Stimulated activated memory B cell treated with anti-CD40 and anti-IgM and Interleukin-4, amounts not matched to agents 10 μg/mL and 1 μg/mL and 100 μg/mL, for 72 hours (primary cell): ENCODE data around the gene RUNX2.
A peak's percentile ranks its signal among the peaks of the same experiment; 100 is the strongest.

ENCODE experiments used
- ATAC-seq: fragments of 150-1000 bp; cut with Tn5 transposase; 2 replicates; pipeline ENCODE4 v1.10.0; 2021
- H3K27ac Mint-ChIP-seq: one replicate; pipeline ENCODE4 v1.8.0; 2022; ENCODE audit warnings: mild to moderate bottlenecking, mixed read lengths
- H3K27me3 Mint-ChIP-seq: one replicate; pipeline ENCODE4 v1.8.0; 2022; ENCODE audit warnings: mixed read lengths
- H3K36me3 Mint-ChIP-seq: one replicate; pipeline ENCODE4 v1.8.0; 2022; ENCODE audit warnings: mixed read lengths
- H3K4me1 Mint-ChIP-seq: one replicate; pipeline ENCODE4 v1.8.0; 2022; ENCODE audit warnings: mixed read lengths
- H3K4me3 Mint-ChIP-seq: one replicate; pipeline ENCODE4 v1.8.0; 2022; ENCODE audit warnings: mild to moderate bottlenecking, moderate library complexity, mixed read lengths
- H3K9me3 Mint-ChIP-seq: one replicate; pipeline ENCODE4 v1.8.0; 2022; ENCODE audit warnings: mixed read lengths

Gene RUNX2

DNA sequence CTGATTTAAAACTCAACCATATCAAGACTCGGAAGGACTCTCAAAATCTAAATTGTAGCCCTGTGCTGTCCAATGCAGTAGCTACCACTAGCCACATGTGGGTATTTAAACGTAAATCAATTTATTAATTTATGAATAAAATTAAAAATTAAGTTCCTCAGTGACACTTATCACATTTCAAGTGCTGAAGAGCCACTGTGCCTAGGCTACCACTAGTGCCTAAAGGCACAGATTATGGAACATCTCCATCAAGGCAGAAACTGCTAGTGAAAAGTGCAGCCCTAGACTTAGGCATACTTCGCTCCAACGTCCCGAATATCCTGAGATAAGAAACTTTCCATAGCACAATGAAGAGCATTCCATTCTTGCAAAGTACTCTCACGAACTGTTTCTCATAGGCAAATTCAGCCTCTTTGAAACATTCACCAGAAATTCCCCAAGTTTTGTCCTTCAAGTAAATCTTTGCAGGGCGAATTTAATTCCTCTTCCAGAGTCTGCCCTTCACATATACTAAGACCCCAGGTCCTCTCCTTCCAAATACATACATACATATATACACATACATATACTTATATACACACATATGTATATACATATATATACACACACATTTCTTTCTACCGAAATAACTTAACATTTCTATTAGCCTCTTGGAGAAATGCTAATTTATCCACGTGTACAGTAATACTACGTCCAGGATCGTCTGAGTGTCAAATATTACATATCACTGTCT, 48.3 kb downstream of the RUNX2 start:
- Mint-ChIP-seq H3K36me3 (no peaks in the 10 kb centered on the region), H3K9me3 (no peaks in the 10 kb centered on the region), H3K4me3 (peak overlapping the region; percentile 88), H3K27ac (peak overlapping the region; percentile 94), H3K4me1 (peaks cover 23% of the 10 kb centered on the region), H3K27me3 (no peaks in the 10 kb centered on the region)
- ATAC-seq, result no peak

DNA sequence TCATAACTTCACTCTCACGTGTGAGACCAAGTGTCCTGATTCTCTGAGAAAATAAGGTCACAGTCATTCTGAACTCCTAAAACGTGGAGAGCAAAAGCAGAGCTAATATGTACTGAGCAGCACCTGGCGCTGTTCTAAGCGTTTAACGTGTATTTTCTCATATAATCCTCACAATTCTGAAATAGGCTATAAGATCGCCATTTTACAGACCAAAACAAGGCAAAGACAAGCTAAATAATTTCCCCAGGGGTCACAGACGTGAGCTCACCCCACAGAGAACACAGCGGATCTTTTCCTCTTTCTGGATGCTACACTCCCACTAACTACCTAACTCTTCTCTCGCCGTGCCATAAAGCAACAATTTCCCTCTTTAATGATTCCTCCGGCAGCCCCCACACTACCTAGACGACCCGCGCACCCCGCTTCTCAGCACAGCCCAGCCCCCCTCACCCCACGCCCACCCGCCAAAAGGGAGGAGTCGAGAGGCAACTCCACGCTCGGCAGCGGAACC, 49.0 kb downstream of the RUNX2 start:
- H3K9me3 Mint-ChIP-seq, result no peaks in the 10 kb centered on the region
- H3K4me1 Mint-ChIP-seq, result peaks cover 23% of the 10 kb centered on the region
- ATAC-seq, result no peak
- H3K27me3 Mint-ChIP-seq, result no peaks in the 10 kb centered on the region
- peak overlapping the region; percentile 94 for H3K27ac Mint-ChIP-seq
- H3K36me3 Mint-ChIP-seq, result no peaks in the 10 kb centered on the region
- peak overlapping the region; percentile 88 for H3K4me3 Mint-ChIP-seq

DNA sequence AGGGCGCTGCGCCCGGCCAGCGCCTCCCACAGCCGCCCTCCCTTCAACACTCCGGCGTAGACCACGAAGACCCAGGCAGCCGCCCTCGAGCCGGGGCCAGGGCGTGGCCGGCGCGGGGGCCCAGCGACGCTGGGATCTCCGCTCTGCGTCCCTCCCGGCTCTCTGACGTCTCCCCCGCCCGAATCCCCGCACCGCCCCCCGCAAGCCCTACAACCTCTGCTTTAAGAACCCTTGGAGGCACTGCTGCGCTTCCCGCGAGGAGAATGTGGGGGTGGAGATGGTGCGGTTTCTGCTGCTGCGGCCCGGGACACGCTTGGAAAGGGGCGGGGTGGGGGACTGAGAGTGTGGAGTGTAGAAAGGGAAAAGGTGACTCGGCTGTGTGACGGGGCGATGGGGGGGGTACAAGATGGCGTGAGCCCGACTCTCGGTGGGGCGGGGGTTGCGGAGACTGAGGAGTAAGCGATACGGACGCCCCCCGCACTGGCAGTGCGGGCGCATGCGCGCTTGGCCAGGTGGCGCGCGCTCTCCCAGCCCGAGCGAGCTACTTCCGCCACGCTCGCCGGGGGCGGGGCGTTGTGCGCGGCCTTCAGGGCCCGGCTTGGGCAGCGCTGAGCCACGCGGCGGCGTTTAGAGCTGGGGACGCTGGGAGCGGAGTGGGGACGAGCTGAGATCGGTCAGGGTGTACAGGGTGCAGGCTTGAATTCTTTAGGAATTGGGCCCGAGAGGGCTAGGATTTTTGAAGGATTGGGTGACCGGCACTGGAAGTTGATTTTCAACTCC, 49.6 kb downstream of the RUNX2 start, which contains the start of gene SUPT3H:
SUPT3H (minus strand) TSS at position 381 of the 780 bp plus-strand sequence.
- no peaks in the 10 kb centered on the region for H3K36me3 Mint-ChIP-seq

DNA sequence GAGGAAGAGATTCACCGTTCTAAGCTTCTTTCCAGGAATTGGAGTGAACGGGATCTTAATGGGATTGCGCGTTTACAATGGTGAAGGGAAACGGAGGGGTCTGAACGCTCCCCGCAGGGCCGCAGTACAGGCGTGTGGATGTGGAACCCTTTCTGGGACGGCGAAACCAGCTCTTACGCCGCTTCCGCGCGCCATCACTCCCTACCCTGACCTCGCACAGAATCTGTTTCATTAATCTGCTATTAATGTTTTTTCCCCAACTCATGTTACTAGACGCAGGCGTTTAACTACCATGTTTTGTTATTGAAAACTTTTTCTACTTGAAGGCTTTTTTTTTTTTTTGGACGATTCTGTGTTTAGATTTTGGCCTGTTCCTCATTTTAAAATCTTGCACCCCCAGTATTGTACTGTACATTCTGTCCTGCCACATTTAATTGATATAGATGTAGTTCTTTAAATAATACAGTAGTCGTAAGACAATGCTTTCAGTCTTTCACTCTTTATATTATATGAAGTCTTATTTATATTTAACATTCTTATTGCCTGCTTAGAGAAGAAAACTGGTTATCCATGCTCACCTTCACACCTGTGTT, 50.3 kb downstream of the RUNX2 start:
- Mint-ChIP-seq H3K4me3 (peak overlapping the region; percentile 88), H3K9me3 (no peaks in the 10 kb centered on the region), H3K36me3 (no peaks in the 10 kb centered on the region), H3K4me1 (peaks cover 23% of the 10 kb centered on the region), H3K27ac (peak overlapping the region; percentile 94), H3K27me3 (no peaks in the 10 kb centered on the region)
- ATAC-seq, result peak; percentile 42

More for the DNA sequence above, 49.6 kb downstream of the RUNX2 start, which contains the start of gene SUPT3H:
- peak; percentile 94 for ATAC-seq
- Mint-ChIP-seq H3K4me3 (peak within 1 kb of the TSS; percentile 88), H3K27ac (peak within 1 kb of the TSS; percentile 94), H3K27me3 (no peaks in the 10 kb centered on the region), H3K4me1 (peaks cover 23% of the 10 kb centered on the region), H3K9me3 (no peaks in the 10 kb centered on the region)

DNA sequence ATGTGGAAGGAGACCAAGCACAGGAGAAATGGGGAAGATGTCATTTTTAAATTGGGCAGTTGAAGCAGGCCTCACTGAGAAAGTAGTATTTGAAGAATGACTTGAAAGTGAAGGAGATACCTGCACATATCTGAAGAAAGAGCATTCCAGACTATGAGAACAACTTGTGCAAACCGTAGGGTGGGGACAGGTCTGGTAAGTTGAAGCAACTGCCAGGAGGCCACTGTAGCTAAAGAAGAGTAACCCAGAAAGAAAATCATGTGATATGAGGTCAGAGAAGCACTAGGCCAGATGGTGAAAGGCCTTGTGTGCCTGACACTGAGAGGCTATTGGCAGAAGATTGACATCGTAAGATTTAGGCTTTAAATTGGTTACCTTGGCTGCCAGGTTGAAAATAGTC, 54.3 kb downstream of the RUNX2 start:
- H3K36me3 Mint-ChIP-seq, result no peaks in the 10 kb centered on the region
- no peak overlapping the region for H3K4me3 Mint-ChIP-seq
- H3K27ac Mint-ChIP-seq, result no peak overlapping the region
- H3K9me3 Mint-ChIP-seq, result no peaks in the 10 kb centered on the region
- H3K27me3 Mint-ChIP-seq, result peaks cover 14% of the 10 kb centered on the region
- no peak for ATAC-seq
- peaks cover 15% of the 10 kb centered on the region for H3K4me1 Mint-ChIP-seq

DNA sequence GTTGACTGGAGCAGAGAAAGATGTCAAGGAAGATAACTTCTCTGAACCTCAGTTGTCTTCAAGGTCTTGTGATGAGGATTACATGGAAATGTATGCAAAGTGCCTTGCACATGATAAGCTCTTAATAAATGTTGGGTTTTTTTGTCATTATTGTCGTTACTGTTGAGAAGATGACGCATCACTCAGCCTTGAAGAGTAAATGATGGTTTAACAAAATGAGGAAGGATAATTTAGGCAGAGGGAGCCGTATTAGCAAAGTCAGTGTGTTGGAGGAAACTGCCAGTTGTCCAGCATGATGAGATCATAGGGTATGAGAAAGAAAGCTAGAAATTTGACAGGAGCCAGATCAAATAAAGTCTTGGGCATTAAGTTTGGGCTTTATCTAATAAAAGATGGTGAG, 58.4 kb downstream of the RUNX2 start:
- H3K9me3 Mint-ChIP-seq, result no peaks in the 10 kb centered on the region
- no peaks in the 10 kb centered on the region for H3K36me3 Mint-ChIP-seq
- H3K4me3 Mint-ChIP-seq, result no peak overlapping the region
- no peak overlapping the region for H3K27ac Mint-ChIP-seq
- H3K4me1 Mint-ChIP-seq, result no peaks in the 10 kb centered on the region
- ATAC-seq, result no peak
- peaks cover 22% of the 10 kb centered on the region for H3K27me3 Mint-ChIP-seq

DNA sequence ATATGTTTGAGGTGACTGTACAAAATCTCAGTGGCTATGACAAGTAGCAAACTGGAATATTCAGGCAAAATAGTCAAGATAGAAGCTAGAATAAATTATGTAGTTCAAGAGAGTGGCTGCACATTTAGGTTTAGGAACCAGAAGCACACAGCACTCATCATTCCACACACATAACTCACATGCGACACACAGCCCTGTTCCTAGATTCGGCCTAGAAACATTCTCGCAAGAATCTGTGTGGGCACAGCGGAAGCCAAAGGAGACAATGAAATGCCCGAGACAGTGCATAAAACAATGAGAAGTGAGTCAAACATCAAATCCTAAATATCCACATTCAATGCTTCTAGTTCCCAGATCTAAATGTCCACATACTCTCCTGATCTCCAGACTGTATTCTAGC, 59.1 kb downstream of the RUNX2 start:
- H3K36me3 Mint-ChIP-seq, result no peaks in the 10 kb centered on the region

DNA sequence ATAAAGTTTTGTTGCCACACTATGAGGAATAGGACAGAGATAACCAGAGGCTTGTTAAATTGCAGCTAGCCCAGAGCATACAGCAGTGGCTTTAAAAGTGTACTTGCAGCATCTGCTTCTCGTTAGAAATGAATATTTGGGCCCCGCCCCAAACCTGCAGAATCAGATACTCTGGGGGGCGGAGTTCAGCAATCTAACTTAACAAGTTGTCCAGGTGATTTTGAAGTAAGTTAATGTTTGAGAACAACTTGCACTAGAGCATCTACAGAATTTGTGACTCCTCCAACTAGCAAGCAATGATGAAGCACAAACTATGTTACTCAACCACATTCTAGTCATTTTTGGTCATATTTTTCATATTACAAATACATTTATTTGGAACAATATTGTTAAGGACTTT, 60.2 kb downstream of the RUNX2 start:
- Mint-ChIP-seq H3K4me1 (no peaks in the 10 kb centered on the region), H3K4me3 (no peak overlapping the region), H3K27ac (no peak overlapping the region), H3K36me3 (no peaks in the 10 kb centered on the region), H3K27me3 (peaks cover 22% of the 10 kb centered on the region), H3K9me3 (peaks cover 7% of the 10 kb centered on the region)
- ATAC-seq, result no peak

More for the DNA sequence above, 59.1 kb downstream of the RUNX2 start:
- ATAC-seq, result no peak
- no peaks in the 10 kb centered on the region for H3K4me1 Mint-ChIP-seq
- peaks cover 22% of the 10 kb centered on the region for H3K27me3 Mint-ChIP-seq
- H3K4me3 Mint-ChIP-seq, result no peak overlapping the region
- H3K9me3 Mint-ChIP-seq, result no peaks in the 10 kb centered on the region
- no peak overlapping the region for H3K27ac Mint-ChIP-seq

DNA sequence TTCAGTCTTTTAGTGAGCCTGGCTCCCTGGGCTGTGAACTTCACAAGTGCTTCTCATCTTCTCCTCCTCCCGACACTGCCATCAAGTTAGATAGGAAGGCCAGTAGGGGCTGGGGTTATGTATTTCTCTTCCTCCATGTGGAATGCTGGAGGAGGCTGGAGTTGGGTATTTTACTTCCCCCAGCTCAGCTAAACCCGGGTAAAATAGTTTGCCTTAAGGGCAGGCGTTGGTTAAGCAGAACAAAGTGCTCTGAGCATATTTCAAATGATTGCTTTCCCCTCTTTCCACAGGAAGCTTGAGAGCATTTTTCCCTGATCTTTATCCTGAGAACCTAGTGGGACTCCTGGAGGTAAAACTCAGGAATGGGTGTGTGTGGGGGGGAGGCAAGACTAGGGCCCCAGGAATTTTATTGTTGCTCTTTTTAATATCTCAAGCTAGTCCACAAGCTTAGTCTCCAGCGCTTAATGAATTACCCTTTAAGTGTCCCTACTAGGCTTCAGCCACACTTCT, 66.5 kb downstream of the RUNX2 start:
- no peaks in the 10 kb centered on the region for H3K36me3 Mint-ChIP-seq
- H3K4me3 Mint-ChIP-seq, result no peak overlapping the region
- peaks cover 7% of the 10 kb centered on the region for H3K9me3 Mint-ChIP-seq
- no peak for ATAC-seq
- no peak overlapping the region for H3K27ac Mint-ChIP-seq
- H3K27me3 Mint-ChIP-seq, result peaks cover 10% of the 10 kb centered on the region
- H3K4me1 Mint-ChIP-seq, result no peaks in the 10 kb centered on the region

DNA sequence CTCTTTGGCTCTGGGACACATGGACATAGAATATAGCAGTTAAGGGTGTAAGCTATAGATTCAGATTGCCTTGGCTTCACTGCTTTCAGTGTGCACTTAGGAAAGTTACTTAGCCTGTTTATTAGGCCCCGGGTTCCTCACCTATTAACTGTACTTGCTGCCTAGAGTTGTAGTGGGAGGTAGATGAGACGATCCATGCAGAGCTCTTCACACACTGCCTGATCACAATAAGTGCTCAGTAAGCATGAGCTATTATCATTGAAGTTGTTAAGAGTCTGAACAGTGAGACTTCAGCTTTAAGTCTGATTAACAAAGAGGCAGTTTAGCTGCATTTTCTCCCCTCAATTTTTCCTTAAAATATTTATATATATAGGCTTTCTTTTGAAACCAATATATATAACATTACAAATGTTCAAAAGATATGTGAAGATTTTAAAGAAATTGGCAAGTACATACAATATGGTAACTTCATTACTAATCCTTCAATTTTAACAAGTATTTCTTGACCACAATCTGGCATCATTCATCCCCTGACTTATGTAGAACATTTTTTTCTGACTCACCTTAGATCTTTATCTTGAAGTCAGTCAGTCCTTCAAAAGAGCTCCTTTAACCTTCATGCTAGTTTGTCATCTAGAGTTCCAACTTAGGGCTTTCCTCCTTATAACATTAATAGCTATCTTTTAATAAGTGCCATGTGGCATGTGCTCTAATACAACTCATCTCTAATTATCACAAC, 70.1 kb downstream of the RUNX2 start:
- peaks cover under 1% of the 10 kb centered on the region for H3K9me3 Mint-ChIP-seq
- no peak overlapping the region for H3K4me3 Mint-ChIP-seq
- no peaks in the 10 kb centered on the region for H3K36me3 Mint-ChIP-seq
- H3K4me1 Mint-ChIP-seq, result no peaks in the 10 kb centered on the region
- H3K27me3 Mint-ChIP-seq, result peaks cover 37% of the 10 kb centered on the region
- H3K27ac Mint-ChIP-seq, result no peak overlapping the region
- no peak for ATAC-seq

DNA sequence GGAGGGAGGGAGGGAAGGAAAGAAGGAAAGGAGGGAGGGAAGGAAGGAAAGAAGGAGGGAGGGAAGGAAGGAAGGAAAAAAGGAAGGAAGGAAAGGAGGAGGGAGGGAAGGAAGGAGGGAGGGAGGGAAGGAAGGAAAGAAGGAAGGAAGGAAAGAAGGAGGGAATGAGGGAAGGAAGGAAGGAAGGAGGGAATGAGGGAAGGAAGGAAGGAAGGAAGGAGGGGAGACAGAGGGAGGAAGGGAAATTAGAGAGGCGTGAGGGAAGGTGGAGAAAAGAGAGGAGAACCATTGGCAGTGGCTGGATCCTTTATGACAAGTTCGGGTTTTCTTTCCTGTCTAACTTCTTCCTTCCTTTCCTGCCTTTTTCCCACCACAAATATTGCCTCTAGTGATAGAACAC, 71.9 kb downstream of the RUNX2 start:
- no peak for ATAC-seq
- Mint-ChIP-seq H3K4me3 (no peak overlapping the region), H3K9me3 (no peaks in the 10 kb centered on the region), H3K27me3 (peaks cover 53% of the 10 kb centered on the region), H3K36me3 (no peaks in the 10 kb centered on the region), H3K4me1 (no peaks in the 10 kb centered on the region), H3K27ac (no peak overlapping the region)

DNA sequence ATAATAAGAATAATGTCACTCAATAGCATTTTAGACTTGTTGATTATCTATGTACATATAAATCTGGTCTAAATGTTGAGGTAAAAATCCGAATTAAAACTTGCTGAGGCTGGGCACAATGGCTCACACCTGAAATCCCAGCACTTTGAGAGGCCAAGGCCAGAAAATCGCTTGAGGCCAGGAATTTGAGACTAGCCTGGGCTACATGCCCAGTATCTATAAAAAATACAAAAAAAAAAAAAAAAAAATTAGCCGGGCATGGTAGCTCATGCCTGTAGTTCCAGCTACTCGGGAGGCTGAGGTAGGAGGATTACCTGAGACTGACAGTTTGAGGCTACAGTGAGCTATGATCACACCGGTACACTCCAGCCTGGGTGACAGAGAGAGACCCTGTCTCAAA, 83.8 kb downstream of the RUNX2 start:
- H3K4me1 Mint-ChIP-seq, result peaks cover 14% of the 10 kb centered on the region
- H3K4me3 Mint-ChIP-seq, result no peak overlapping the region
- H3K27me3 Mint-ChIP-seq, result peaks cover 16% of the 10 kb centered on the region
- H3K9me3 Mint-ChIP-seq, result no peaks in the 10 kb centered on the region
- H3K27ac Mint-ChIP-seq, result no peak overlapping the region
- H3K36me3 Mint-ChIP-seq, result no peaks in the 10 kb centered on the region
- no peak for ATAC-seq

DNA sequence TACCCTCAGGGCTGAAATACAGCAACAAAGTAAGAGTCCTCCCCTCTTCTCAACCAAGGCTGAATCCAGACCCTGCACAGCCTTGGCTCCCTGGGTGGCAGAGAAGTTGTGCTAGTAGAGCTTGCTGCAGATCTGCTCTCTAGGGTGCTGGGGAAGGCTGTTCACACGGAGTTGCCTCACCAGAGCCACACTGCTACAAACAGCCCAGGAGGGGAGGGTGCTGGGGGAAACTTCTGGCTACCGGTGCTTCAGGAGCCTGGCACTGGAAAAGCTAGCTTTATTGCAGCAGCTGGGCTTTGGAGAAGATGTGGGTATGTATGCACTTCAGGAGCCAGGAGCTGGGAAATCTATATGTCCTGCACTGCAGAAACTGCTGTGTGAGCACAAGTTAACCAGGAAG, 87.2 kb downstream of the RUNX2 start:
- Mint-ChIP-seq H3K27ac (peak overlapping the region; percentile 10), H3K27me3 (peaks cover 38% of the 10 kb centered on the region), H3K4me3 (no peak overlapping the region), H3K9me3 (no peaks in the 10 kb centered on the region), H3K36me3 (no peaks in the 10 kb centered on the region), H3K4me1 (peaks cover 27% of the 10 kb centered on the region)
- no peak for ATAC-seq

DNA sequence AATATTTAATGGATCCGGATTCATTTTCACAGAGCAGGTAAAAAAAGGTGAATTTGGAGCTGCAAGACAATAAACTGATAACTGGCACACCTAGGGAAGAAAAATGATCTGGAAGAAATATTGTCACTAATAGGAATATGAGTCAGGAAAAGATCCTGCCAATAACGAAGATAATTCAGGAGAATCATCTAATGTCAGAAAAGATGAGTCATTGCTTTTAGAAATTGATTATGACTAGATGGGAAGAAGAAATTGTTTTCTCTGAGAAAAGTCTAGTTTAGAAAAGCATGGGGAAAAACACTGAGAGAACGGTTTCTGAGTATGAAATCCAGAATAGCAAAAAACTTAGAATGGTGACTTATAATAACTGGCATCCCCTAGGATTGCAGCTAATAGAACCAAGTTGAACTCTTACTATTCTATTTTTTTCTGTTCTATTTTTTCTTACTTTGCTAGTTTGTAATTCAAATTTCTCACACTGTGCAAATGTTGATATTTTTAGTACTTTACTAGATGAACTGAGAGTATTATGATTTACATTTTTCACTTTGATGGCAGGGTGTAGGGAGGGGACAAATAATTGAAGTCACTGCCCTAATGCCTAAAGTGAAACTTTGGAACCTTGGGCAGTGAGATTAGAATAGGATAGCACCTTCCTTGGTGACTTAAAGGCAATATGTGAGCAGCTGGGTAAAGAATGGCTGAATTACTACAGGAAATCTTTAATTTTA, 87.8 kb downstream of the RUNX2 start:
- H3K9me3 Mint-ChIP-seq, result no peaks in the 10 kb centered on the region

More for the DNA sequence above, 87.8 kb downstream of the RUNX2 start:
- Mint-ChIP-seq H3K27me3 (peaks cover 44% of the 10 kb centered on the region), H3K4me3 (no peak overlapping the region), H3K36me3 (no peaks in the 10 kb centered on the region), H3K4me1 (peaks cover 34% of the 10 kb centered on the region), H3K27ac (peak overlapping the region; percentile 10)
- no peak for ATAC-seq
